Stimulated activated CD4-positive, alpha-beta T cell treated with anti-CD3 and anti-CD28 coated beads, Interleukin-1b, Interleukin-23, amount 100 ng/mL, for 48 hours (primary cell): ENCODE measurements around the gene CHDH.

ENCODE experiments used
- DNase-seq: peaks from one replicate; pipeline ENCODE4 v3.0.0-alpha.2; 2020

CHDH gene

DNA sequence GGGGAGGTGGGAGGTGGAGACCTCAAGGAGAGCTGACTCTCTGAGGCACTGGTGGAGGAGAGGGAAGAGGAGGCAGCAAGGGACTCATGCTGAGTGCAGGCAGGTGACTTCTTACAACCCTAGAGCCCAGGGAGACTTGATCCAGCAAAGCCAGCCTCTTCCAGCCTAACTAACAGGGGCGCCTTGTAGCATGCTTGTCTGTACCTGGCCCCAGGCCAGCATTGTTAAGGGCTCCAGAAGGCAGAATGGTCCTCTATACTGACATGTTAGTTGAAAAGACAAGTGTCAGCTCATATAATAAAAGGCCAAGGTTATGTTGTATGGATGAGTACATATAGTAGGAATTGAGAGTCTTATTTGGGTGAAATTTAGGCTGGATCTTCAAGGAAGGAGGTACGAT is 65.4 kb downstream of the CHDH start:
- no peak for DNase-seq

GRCh38 chr3:53780171-53780570 is 66.0 kb downstream of the CHDH start:
- DNase-seq, result no peak

DNA sequence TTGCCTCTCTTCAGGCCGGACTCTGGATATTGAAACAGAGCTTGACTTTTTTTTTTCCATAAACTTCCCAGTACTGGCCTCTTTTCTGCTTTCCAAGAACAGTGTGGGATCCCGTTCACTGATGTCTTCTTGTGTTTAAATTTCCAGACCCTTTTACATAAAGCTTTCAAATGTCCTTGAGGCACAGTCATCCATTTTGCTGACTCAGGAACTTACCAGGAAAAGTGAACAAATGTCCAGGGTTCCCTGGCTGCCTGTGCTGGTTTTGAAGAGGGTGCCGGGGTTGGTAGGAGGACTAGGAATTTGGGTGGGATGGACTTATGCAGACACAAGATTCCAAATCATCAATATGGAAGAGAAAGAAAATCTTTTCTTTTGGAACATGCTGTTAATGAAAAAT is 68.1 kb downstream of the CHDH start:
- DNase-seq, result no peak

DNA sequence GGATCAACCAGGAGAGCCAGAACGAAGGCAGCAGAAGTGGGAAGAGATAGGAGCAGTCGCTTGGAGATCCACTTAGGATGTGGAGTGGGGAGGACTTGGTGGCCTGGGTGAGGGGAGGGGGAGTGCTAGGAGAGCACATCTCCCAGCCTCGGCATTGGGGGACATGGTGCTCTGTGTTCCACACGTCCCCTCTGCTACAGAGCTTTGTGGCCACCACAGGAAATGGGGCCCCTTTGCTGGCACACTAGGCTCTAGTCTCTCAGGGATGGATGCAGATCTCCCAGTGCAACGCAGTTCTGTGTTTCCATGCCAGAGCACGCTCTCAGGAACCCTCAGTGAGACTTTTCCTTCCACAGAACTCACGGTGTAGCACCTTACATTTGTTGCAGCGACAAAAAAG is 68.8 kb downstream of the CHDH start:
- no peak for DNase-seq

DNA sequence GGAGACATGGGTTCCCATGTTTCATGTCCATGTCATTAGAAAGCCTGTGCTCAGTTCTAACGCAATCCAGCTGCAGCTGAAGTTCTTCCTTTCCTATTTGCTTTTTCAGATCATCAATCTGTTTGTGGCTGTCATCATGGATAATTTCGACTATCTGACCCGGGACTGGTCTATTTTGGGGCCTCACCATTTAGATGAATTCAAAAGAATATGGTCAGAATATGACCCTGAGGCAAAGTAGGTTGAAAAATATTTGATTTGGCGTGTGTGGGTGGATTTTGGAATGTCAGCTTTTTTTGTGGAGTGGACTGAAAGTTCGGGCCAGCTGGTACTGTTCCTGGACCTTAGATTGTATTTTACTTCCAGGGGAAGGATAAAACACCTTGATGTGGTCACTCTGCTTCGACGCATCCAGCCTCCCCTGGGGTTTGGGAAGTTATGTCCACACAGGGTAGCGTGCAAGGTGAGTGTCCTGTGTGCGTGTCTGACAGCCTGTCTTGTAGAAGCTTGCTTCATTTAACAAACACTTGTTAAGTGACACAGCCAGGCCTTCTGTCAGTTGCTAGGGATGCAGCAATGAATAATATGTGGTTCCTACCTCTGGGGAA is 69.6 kb downstream of the CHDH start:
- no peak for DNase-seq

GRCh38 chr3:53775834-53776251 is 70.4 kb downstream of the CHDH start:
- no peak for DNase-seq

DNA sequence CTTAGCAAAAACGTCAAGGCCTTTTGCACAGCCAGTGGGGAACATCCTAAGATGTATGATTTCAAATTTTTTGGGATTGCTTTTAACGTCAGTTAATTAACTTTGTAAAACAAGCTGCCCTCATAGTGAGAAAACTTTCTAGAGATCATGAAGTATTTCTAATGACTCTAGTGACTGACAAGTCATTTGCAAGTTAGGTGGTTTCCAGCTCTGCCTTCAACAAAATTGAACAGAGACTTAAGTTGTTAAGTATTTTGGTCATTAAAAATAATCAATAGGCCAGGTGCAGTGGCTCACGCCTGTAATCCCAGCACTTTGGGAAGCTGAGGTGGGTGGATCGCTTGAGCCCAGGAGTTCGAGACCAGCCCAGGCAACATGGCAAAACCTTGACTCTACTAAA is 71.2 kb downstream of the CHDH start:
- no peak for DNase-seq

- no peak for DNase-seq
These were observed 71.8 kb downstream of the CHDH start for GRCh38 chr3:53774414-53774813.

DNA sequence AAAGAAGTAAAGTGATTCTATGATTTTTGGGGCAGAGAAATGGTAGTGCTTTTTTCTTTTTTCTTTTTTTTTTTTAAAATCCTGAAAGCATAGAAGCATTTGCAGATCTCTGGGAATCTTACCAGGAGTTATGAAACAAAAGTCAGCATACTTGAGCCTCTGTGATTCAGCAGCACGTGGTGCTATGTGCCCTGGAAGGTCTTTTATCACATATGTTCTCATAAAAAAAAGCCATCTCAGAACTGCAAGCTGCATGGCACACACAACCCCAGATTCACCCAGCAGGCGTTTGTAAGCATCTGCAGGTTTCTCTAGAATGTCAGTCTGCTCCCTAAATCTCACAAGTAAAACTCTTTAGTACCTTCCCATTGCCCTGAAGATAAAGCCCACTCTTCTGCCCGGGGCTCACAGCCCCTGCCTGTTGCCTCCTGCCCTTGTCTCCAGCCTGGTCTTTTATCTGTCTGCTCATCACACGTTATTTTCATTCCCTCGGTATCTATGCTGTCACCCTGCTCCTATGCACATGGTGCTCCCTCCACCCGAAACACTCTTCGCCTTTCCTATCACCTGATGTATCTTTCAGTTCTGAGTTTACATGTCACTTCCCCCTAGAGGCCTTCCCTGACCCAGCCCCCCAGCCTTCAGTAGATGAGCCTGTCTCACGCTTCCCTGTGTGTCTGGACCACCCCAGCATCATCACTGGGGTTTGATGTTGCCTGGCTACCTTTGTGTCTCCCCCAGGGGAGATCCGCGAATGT is 72.4 kb downstream of the CHDH start:
- no peak for DNase-seq

DNA sequence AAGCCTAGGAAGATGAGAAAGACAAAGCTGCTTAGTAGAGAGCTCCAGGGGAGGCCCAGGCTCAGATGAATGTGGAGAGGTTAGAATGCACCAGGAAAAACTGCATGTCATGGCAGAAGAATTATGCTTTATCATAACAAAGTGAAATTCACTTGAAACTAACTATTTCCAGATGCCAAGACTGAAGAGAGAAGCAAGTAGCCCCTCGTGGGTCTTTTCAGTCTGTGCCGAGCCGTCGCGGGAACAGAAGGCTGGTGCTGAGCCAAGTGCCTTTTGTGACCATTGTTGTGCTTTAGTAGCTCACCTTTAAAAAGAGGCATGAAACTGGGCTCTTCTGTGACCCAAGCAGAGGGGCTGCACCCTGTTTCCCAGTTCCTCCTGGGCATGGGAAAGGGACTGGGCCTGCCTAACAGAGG is 73.2 kb downstream of the CHDH start:
- DNase-seq, result no peak

DNA sequence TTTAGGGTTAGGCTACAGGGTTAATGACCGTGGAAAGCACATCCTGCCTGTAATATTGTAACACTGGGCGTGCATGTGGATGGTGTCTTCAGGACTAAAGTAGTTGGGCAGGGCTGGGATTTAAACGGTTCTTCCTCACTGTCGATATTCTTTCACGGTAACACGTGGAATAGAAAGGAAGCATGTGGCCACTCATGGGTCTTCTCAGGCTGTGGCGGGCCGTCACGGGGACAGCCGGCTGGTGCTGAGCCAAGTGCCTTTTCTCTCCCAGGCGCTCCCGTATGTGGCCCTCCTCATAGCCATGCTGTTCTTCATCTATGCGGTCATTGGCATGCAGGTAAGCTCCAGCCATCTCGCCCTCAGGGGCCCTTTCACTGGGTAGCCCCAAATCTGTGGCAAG is 73.7 kb downstream of the CHDH start:
- DNase-seq, result no peak

- no peak for DNase-seq
These were observed 77.5 kb downstream of the CHDH start for GRCh38 chr3:53768478-53769459.

GRCh38 chr3:53766706-53767105 is 79.5 kb downstream of the CHDH start:
- no peak for DNase-seq

- DNase-seq, result no peak
These were observed 80.5 kb downstream of the CHDH start for GRCh38 chr3:53765753-53766152.

- no peak for DNase-seq
These were observed 82.0 kb downstream of the CHDH start for GRCh38 chr3:53764026-53764775.

DNA sequence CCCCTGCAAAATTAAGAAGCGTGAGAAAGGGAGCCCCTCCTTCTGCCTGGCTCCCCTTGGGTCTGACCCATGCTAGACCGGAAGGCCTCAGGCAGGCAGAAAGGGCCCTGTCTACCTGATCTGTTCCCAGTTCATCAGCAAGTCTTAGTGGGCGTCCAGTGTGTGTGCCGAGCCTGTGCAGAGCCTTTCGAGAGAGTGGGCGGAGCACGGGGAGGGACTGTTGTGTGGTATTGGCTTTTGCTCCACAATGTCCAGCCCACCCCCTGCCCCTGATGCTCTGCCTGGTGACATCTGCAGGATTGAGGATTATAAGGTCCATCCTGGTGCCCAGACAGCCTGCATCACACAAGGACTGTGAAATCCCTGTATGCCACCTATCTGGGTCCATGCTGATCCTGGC is 82.9 kb downstream of the CHDH start:
- DNase-seq, result no peak
